ENCODE data around the gene SOHLH2.
A peak's percentile ranks its signal among the peaks of the same experiment; 100 is the strongest.

SOHLH2 gene

DNA sequence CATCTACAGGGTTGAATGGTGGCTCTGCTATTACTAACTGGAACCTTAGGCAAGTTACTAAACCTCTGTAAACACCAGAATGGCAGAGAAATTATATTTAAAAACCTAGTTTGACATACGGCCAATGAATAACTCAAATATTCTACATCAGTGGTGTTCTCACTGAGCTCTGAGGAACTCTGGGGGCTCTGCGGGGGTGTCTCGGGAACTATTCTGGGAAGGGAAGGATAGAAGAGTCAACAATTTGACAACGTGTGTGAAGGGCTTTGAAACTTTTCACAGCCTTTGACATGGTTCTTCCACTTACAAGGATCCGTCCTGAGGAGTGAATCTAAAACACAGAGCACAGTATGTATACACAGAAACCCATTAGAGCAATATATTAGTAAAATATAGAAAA is 38.7 kb downstream of the SOHLH2 start:
- DNase-seq = no peak

DNA sequence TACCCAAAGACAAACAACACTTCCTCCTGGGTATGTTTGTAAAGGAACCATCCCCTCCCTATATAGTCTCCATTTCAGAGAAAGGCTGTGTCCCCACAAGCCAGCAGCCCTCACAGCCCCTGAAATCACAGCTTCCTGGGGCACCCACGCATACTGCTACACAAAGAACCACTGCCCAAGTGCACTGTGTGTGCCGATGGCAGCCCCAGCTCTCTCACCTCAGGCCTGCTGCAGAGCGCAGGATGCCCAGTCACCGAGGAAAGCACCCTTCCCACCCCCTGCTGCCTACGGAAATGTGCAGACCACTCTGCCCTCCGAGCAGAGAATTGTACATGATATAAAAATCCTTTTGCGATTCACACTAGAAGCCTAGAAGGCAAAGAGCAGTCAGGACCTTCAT is 39.4 kb downstream of the SOHLH2 start:
- no peak for DNase-seq

DNA sequence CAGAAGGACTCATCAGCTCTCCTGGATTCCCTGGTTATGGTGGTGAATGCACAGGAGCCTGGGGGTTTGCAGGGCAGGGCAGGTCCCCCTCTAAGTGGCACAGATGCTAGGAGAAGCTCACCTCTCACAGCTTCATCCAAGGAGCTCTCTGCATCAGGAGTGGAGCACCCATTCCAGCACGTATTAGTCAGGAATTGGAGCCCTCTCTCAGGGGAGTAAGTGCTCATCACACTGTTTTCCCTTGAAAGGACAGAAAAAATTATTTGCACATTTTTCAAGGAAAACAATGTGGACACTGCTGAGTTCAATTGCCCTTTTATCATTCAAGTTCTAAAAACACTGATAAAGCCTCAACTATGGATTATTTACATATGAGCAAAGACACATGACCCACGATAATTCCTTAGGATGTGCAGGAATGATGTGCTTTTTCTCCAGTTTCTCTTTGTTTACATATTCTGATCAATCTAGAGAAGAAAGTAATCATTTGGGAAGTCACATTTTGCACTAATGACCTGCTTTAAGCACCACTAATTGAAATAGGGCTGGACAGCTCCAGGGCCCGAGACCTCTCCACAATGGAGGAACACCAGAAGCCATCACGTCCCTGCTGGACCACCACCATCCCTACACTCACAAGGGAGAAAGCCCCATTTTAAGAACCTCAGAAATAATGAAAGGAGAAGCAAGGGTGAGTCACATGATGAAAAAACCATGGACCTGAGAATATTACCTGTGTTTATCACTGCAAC is 40.6 kb downstream of the SOHLH2 start:
- no peak for DNase-seq

DNA sequence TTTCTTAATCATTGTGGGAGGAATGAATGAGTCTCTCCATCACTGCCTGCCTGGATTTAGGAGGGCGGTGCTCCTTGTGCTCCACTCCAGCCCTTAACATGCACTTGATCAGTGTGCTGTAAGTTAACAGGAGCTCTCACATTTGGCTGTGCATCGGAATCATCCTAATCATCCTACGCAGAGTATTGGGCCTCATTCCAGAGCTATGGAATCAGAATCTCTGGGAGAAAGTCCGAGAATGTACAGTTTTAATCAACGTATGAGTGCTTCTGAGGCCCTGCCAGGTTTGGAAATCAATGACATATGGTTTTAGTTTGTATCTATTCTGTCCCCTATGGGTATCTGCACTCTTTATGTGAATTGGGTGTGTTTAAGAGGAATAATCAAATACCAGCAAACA is 48.3 kb downstream of the SOHLH2 start:
- DNase-seq = no peak

DNA sequence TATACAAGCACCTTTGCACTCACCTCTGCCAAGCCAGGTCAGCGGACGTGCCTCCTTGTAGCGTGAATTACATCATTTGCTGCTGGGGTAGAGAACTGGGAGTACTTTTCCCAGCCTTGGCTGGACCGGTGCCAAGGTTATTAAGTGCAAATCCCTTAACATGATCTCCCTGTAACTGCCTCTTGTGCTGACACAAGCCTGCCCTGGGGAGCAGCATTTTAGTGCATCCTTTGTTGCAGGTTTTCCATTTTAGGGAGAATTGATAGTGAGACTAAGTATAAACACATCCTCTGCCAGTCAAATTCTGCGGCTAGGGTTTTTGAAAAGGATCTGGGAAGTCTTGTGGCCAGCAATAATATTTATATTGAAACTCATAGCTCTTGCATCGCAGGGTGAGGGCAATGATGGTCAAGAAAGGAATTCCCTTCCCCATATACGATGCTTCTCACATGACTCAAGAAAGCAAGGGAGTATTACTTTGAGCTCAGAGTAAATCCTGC is 50.5 kb downstream of the SOHLH2 start:
- peak; percentile 96 for DNase-seq

DNA sequence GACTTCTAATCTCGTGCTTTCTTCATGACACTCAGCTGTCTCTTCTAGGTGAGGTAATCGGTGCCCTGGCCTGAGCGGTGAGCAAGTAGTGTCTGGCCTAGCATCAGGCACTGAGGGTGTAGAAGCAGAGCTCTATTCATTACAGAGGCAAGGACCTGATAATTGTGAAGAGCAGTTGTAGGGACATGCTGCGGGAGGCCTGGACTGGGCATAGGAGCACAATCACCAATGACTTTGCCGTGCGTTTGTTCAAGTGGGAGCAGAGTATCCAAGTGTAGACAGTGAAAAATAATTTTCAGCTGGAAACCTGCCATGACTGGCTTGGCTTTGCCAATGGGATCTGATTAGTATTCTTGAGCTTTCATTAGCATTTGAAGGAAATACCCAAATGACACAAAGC is 51.1 kb downstream of the SOHLH2 start:
- DNase-seq = peak; percentile 70

DNA sequence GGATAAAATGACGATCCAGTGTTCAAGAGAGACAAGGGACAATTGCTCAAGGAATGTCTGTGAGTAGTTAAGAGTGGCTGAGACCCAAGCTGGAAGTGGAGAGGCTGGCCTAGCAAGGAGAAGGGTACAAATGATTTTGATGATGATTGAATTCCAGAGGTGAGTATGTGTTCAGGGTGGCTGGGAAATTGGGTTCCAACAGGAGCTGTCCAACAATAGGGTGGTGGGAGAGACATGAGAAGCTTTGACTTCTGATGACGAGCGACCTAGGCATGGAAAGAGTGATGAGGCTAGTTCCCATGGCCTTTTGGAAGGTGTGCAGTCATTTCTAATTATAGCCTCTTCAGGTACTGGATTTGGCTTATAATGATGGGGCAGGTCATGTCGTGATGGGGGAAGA is 54.1 kb downstream of the SOHLH2 start:
- DNase-seq = no peak

DNA sequence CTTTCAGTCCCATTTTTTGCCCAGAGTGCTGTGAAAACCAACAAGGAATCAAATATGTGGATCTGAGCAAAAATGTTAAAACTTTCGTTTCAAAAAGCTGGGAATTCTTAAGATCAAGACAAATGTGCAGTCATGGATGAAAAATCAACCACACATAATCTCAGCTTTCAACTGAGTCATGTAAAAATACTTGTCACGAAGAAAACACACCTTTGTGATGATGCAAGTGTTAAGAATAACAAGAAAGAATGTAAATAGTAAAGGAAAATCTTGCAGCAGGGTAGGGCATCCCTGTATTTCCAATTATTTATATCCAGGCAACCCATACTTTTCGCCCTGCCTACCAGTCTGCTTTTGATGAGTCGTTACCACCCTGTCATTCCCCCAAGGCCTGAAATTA is 55.7 kb downstream of the SOHLH2 start:
- no peak for DNase-seq

DNA sequence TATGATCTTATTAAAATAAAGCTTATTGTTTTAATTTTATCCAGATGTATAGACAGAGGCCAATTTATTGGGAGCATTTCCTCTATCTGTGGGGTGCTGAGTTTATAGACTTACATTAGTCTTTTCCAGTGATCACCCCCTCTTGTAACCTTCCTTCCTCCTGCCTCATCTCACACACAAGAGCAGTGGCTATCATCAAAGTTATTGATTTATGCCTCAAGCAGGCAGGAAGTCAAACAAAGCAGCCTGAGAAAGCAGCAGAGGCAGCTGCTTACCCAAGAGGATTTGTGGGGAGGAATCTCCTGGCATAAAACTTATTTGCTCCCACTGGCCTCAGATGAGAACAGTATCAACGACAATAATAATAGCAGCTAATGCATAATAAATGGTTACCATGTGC is 56.9 kb downstream of the SOHLH2 start:
- DNase-seq = peak; percentile 66

DNA sequence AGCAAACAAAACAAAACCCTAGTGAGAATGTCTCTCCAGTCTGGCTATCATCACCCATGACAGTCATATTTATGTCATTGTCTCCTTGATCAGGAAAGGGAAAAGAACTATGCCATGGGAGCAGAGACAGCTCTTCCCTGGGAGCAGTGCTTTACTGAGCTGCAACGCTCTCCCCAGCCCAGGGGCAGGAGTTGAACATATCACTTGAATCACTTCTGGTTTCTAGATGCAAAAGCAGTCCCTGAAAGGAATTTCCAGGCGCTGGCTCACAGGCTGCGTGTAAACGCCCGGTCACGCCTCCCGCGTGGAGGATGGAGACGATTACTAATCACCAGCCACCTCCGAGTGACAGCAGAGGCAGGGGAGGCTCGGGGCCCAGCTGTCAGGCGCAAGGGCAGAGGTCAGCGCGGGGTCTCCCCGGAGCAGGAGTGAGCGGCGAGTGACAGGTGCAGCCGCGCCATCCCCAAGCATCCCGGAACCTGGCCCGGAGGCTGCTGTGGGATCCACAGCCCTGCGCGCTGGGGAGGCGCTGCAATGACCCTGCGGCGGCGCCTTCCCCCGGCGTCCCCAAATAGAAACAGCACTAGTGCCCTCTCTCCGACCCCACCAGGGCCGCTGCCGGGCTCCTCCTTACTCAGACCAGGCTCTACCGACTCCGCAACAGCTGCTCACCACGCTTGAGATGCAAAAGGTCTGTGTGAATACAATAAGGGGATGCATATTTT is 59.6 kb downstream of the SOHLH2 start:
- DNase-seq = no peak

DNA sequence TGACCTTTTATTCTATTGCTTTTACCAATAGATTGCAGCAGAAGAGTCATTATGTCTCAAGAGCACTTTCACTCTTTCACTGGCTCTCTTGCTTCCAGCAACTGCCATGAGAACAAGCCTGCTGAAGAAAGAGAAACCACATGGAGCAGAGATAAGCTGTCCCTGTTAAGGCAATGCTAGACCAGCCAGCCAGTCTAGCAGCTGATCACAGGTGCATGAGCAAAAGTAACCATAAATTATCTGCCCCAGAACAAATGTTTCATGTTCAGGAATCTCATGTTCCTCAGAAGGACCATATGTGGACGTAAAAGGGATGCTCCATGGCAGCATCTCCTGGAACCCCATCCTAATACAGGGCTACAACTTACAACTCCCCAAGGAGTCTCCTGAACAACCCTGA is 62.8 kb downstream of the SOHLH2 start:
- no peak for DNase-seq

DNA sequence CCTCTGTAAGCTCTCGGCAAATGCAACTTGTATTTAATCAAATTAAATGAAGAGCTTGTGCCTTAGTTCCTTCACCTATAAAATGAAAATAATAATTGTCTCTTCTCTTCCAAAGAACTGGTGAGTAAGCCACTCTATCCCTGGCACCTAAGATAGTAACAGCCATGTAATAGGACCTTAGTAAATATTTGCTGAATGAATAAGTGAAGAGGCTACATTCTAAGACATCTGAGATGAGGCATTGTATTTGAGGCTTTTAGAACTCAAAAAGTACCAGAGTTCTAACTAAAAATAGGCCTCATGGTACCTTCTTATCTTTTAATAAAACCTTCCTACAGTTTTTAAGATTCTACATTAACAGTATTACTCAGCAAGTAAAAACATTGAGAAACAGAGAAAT is 65.9 kb downstream of the SOHLH2 start:
- DNase-seq = no peak

DNA sequence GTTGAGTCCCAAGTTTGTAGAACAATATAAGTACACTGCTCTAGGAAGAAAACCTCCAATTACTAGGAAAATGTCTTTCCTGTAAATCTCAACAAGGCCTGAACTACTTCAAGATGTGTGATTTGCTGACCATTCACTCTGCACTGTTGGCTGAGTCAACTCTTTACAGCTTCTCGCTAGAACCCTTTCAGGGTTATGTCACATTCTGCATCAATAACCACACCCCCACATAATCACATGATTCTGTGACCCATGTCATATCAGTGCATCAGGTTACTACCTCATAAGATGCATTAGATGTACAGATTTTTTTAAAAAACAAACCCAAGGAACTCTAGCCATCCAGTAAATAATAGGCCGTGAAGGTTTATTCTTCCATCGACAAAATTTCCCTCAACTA is 67.0 kb downstream of the SOHLH2 start:
- no peak for DNase-seq

DNA sequence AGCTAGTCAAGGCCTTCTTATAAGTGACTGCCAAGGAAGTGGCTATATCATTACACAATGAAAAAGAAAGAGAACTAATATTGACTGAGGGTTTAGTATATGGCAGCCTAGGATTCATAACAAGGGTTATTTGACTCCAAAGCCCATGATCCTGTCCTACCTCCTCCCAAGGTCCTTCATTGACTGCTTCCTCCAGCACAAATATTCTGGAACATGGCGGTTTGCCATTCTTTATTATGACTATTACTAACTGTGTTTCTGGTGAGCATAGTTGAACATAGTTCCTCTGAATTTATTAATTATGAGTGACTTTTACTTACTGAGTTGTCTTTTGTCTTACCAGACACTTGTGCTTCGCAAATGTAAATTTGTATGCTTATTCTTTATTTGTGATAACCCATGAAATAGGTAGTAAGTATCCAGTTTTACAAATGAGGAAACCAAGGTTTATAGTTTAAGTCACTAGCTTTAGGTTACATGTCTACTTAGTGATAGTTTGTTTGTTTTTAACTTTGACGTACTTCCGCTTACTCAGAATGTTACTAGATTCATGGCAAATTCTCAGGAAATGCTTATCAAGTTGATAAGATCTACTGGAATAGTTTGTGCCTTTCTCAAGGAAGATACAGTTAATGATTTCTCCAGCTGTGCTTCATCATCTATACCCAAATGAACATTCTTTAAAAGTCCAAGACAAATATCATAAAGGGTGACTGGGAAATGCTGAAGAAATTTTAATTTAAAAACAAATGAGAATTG is 67.7 kb downstream of the SOHLH2 start:
- no peak for DNase-seq

DNA sequence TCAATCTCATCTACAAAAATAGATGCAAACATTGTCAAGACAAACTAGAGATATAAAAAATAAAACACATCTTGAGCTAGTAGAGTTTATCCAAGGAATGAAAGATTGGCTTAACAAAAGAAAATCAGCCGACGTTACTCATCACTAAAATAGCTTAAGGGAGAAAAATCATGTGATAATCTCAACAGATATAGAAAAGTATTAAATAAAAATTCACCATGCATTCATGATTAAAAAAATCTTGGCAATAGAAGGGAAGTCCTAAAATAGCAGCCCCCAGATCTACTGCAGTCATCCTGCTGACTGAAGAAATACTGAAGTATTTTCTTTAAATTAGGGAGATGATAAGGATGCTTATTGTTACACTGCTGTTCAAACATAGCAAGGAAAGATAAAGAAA is 70.6 kb downstream of the SOHLH2 start:
- no peak for DNase-seq

DNA sequence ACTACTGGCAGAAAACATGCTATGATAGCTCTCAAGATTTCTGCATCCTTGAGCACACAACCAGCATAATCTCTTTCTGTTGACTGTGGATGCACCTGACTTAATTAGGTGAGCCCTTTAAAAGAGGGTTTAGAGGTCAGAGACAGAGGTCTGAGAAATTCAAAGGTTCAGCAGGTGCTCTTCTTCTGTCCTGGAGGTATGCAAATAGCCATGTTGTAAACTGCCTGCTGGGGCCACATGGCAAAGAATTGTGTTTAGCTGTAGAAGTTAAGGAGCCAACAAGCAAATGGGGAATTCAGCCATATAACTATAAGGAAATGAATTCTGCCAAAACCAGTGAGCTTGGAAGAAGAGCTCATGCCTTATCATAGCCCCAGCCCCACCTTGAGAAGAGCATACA is 71.6 kb downstream of the SOHLH2 start:
- no peak for DNase-seq

DNA sequence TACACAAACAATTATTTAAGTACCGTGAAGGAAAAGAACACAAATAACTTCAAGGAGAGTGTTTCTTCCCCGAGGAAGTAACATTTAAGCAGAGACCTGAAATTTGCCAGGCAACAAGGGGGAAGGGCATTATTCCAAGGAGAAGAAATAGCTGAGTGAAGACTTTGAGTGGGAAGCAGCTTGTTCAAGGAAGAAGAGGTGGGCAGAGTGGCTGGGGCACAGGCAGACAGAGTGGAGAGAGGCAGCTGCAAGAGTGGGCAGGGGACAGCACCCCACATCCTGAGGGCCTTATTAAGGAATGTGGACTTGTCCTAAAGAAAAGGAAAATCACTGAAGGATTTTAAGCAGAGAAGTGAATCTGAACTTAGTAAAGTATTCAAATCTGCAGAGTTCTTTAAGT is 78.5 kb downstream of the SOHLH2 start:
- DNase-seq = no peak

DNA sequence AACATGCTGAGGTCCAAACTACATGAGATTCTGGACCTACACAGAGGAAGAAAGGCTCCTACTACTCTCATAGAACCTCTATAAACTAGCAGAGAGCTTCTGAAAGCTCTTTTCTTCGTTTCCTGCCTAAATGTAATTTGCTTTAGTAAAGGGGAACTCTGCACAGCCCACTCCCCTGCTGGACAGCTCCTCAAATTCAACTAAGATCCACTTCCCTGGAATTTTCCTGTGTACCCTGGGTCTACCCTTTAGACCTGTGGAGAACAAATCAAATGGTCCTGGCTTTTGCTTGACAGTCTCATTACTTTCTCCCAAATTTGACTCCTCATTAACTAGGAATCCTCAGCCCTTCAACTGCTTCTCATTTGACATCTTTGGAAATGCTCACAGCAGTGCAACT is 79.7 kb downstream of the SOHLH2 start:
- DNase-seq = no peak

DNA sequence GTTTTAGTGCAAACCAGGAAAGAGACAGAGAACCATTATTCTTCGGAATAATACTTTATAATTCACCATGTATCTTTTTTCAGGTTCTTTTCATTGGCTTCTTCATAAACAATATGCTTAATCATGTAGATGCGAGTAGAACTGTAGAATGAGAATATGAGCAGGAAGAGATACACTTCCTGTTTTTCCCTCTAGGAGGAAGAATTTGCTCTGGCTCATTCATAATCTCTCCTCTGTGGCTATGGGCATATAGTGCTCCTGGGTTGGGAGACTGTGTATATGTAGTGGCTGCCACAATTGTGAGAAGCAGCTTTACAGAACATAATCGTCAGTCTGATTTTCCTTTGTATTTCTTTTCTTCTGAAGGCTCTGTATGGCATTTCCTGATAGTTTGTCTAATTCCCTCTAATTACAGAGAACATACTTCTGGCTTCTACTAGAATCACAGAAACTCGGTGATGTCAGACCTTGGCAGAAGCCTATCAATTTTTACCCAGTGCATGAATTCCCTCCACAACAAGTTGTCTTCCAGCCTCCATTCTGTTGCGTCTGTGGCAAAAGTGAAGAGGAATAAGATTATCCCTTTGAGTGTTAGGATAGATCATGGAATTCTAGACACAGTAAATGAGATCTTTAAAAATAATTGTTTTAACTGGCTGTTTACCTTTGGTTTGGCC is 80.3 kb downstream of the SOHLH2 start:
- peak; percentile 9 for DNase-seq

DNA sequence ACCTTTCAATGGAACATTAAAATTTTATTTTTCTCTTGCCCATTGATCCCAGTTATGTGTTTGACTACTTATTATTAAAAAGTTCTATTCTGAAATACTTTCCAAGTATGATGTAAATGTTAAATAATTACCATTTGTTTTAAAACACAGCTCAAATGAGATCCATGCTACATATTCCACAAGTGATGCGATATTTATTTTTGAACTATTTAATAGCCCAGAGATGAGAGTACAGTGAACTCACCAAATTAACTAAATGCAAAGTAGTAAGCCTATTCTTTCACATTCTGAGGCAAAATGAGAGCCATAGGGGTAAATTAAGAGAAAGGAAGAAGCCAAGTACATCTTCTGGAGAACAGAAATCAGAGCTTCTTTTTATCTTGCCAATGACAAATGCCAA is 82.0 kb downstream of the SOHLH2 start:
- no peak for DNase-seq

DNA sequence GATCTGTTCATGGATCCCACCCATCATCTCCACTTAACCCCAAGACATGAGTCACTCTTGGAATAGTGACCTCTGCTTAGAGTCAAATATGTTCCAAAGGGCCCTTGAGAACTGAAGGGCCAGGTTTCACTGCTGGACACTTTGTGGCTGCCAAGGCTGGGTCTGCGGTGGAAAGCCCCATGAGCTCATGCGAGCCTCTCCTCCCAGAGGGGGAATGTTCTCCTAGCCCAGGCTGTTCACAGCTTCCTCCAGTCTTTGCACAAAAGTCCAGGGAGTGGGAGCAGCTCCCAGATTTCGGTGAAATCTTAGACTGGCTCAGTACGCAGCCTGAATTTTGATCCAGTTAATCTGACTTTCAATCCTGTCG is 82.4 kb downstream of the SOHLH2 start:
- no peak for DNase-seq

DNA sequence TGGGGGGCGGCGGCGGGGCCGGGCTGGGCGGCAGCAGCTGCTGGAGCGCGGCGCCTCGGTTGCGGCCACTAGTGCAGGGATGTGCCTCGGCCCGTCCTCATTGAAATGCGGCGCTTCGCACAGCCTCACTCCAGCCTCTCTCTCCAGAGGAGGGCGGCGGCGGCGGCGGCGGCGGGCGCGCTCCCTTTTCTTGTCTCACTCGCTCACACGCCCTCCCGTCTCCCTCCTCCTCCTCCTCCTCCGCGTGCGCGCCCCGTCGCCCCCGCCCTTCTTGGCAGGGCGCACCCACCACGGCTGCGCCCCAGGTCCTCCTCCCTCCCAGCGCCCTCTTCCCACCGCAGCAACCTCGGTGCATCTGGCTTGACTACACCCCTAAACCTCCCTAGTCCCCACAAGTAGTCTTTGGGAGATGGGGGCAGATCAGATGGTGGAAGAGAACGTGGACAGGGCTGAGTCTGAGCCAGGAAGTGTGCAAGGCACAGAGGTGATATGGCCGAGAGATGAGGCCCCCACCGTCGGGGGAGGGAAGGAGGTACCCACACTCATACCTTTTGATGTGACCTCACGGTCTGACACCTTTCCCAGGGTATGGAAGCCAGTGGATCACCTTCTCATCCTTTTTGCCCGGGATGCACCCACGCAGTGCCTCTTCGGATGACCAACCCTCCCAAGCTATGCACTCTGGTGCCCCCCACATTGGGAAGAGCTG is 83.0 kb downstream of the SOHLH2 start, which contains the start of gene DCLK1:
Gene DCLK1, minus strand, starts transcription at position 161 of the 709 bp plus-strand sequence.
- peak; percentile 16 for DNase-seq
